NCI-H1105 treated with DMSO at 0.1 percent for 48 hours (cell line): Measurements from ENCODE around the gene COX7A2L.
A peak's percentile ranks its signal among the peaks of the same experiment; 100 is the strongest.
"Not testable (repeated sequence)": the region's sequence is repeated elsewhere in the genome, so short reads cannot be mapped to it uniquely, and the experiment has no call there.

Experiments
- DNase-seq: peaks from one replicate; lab custom pipeline; 2025; lab: John Stamatoyannopoulos, UW

The COX7A2L gene, protein sequence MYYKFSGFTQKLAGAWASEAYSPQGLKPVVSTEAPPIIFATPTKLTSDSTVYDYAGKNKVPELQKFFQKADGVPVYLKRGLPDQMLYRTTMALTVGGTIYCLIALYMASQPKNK

DNA sequence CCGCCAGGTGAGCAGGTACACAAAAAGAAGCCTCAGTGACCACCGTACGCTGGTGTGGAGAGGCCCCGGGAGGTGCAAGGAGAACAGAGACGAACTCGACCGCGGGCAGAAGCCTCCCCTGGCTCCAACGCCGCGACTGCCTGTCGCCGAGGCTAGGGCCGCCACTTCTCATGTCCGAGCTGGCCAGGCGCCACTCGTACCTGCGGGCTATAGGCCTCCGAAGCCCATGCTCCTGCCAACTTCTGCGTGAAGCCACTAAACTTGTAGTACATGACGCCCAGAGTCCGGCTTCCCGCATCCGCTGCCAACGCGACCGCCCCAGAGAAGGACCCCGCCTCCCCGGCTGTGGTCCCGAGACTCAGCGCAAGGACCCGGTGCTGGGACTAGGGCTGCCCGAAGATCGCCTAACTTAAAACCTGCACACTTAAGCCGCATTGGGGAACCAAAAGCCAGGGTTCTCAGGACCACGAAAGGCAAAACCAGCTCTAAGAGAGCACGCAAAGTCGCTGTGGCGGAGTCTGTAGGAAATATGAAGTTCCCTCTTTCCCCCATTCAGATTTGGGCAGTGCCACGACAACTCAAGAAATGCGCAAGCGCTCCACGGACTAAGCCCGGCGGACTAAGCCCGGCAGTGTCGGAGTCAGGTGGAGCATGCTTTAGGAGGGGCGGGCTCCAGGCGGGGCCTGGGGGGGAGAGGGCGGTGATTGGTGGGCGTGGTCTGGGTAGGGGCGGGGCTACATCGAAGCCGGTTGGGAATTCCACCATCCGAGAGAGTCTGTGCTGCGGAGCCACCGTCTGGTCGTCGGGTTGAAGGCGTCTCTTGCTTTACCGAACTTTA lies at the start of gene COX7A2L:
COX7A2L (minus strand) TSS at position 328 of the 838 bp plus-strand sequence; CDS start at position 272, 56 bp downstream.
- peak; percentile 93 for DNase-seq

DNA sequence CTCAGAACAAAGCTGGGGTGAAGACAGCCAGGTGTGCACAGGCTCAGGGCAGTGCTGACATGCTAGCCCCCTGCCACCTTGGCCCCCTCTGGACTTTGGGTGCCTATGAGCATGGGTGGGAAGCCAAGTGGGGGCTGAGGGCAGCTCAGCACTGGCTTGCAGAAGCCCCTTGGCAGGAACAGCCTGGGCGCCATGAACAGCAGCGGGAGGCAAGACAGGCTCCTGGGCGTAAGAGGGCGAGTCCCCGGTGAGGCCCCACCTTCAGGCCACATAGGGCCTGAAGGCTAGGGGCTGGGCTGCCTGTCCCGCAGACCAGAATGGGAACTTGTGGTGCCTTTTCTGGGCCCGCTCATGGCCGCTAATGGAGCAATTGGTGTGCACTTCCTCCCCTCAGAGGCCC lies 47.0 kb upstream of the COX7A2L start:
- DNase-seq: no peak

DNA sequence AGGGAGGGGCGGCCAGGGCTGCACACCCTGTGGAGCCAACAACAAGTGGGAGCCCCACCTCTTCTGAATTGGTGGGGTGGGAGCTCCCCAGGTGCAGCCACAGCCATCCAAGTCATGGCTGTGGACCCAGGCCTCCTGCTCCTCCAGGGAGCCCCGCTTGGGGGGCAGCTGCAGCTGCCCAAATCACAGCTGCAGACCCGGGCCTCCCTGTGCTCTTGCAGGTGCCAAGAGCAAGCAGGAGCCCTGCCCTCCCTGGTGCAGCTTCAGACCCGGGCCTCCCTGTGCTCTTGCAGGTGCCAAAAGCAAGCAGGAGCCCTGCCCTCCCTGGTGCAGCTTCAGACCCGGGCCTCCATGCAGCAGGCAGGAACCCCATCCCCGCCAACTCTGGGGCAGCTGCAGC lies 46.5 kb upstream of the COX7A2L start:
- no peak for DNase-seq

DNA sequence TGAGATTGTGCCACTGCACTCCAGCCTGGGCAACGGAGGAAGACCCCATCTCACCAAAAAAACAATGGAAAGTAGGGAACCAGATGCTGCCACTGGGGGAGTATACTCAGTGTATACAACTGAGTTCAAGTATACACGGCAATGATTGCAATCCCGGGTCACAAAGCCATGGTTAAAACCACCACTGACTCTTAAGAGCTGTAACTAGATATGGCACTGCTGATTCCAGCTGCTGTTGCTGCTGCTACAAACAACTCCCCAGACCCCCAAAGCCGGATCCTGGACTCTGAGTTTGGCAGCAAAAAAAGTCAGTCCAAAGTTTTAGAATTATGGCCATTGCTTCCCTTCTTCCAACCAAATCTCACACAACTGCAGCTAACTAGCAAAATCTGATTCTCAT lies 43.7 kb upstream of the COX7A2L start:
- DNase-seq: no peak

DNA sequence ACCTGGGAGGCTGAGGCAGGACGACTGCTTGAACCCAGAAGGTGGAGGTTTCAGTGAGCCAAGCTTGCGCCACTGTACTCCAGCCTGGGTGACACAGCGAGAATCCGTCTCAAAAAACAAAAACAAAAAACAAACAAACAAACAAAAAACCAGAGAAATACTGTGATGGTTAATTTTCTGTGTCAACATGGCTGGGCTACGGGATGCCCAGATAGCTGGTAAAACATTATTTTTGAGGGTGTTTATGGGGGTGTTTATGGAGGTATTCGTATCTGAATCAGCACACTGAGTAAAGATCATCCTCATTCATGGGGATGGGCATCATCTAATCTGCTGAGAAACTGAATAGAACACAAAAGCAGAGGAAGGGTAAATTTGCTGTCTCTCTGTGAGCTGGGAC lies 40.8 kb upstream of the COX7A2L start:
- DNase-seq: no peak

DNA sequence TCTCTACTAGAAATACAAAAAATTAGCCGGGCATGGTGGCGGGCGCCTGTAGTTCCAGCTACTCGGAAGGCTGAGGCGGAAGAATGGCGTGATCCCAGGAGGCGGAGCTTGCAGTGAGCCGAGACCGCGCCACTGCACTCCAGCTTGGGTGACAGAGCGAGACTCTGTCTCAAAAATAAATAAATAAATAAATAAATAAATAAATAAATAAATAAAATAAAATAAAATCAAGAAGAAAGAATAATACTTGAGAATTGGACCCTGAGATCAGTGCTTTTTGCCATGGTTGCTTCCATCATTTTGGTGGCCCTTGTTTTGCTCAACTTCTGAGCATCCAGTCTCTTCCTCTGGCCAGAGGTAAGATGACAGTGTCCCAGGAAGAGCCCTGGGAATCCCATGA lies 37.0 kb upstream of the COX7A2L start:
- not testable (repeated sequence) for DNase-seq

DNA sequence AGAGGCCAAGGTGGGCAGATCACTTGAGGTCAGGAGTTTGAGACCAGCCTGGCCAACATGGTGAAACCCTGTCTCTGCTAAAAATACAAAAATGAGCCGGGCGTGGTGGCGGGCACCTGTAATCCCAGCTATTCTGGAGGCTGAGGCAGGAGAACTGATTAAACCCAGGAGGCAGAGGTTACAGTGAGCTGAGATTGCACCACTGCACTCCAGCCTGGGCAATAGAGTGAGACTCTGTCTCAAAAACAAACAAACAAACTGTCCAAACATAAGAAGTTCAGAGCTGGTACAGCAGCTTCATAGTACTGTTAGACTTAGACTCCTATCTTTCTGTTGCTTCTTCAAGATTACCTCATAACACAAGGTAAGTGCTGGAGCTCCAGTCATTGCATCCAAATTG lies 32.3 kb upstream of the COX7A2L start:
- DNase-seq: not testable (repeated sequence)

DNA sequence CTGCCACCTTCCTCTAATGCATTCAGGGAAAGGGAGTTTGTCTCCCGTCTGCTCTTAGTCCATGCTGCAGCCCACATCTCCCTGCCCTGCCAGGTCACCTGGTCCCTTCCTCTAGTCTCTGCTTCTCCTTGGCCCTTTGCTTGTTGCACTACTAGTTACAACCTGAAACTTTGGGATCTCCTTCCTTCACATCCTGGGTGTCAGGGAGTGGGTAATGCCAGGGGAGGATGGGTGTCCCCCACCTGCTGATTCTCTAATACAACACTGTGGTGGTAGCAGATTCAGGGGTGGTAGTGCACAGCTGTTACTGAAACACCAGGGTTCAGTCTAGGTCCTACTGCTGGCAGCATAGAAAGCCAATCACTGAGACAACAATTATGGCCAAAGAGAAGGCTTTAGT lies 31.2 kb upstream of the COX7A2L start:
- no peak for DNase-seq

DNA sequence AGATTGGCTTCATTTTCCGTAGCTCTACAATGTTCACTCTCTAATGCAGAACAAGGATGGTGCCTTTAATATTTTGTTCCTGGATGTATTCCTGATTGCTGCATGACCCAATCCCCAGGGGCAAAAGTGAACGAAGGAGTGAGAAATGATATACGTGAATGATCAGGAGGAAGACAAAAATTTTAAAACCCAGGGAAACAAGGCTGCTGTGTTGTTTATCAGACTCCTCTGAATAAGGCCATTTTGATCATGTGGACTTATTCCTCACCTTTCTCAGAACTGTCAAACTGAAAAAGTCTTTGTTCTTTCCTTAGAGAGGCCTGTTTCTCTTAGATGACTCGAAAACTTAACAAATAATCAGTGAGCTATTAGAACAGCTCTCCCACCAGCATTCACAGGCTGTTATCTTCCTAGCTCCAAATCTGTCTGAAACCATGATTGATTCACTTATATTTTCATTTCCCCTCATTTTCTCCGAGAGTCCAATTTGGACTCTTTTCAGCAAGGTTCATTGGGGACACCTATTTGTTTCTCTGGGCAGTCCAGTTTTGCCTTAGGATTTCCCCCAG lies 29.5 kb upstream of the COX7A2L start:
- no peak for DNase-seq

DNA sequence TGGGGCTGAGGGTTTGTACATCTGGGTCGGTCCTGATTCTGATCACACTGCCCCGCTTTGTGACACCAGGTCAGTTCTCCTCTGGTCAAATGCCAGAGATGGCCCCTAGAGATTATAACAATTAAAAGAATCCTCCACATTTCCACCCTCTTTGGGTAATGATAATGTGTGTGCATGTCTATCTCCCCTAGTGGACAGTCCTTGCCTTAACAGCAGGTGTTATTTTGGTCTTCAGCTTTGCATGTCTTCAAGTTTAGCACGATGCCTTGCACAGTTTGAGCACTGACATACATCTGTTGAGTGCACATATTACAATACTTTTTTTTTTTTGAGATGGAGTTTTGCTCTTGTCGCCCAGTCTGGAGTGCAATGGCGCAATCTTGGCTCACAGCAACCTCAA lies 25.7 kb upstream of the COX7A2L start:
- DNase-seq: no peak

DNA sequence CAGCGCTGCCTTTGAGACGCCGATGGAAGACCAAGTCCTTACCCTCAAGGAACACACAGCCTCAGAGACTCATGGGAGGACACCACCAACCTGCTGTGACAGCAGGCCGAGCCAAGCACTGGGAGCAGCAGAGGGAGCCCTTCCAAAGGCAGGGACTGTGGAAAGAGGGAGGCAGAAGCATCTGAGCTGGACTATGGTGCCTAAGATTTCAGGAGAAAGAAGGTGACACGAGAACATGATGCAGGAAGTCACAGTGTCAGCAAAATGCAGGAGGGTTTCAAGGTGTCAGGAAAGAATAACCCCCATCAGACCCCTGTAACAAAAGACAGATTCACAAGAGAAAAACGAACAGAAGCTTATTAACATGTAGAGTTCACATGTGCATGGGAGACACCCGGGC lies 24.2 kb upstream of the COX7A2L start:
- DNase-seq: no peak

DNA sequence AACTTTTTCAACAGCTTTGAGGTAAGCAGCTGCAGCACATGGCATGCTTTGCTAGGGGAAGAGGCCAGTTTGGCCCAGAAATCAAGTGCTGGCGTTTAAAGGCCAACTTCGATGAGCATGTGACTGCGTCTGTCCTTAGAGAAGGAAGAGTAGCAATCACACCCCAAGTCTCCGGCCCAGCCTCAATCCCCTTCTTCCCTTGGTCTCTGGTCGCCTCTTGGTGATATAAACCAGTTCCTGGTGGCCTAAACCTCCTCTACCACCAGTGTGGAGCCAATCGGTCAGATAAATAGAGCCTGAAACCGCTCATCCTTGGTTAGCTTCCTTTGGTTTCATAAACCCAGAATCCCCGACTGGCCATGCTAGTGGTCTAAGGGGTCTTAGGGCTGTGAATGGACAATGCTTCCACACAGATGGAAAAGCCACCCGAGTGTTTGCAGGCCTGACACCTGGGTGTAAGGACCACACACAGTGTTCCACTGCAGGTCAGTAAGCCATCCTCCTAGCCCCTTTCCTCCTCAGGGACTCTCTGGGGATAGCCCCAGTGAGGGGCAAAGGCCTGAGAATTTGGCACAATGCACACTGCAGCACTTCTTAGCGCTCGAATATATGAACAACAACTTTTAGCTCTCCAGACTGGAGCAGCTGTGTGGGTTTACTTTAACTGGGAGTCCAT lies 23.0 kb upstream of the COX7A2L start:
- no peak for DNase-seq

DNA sequence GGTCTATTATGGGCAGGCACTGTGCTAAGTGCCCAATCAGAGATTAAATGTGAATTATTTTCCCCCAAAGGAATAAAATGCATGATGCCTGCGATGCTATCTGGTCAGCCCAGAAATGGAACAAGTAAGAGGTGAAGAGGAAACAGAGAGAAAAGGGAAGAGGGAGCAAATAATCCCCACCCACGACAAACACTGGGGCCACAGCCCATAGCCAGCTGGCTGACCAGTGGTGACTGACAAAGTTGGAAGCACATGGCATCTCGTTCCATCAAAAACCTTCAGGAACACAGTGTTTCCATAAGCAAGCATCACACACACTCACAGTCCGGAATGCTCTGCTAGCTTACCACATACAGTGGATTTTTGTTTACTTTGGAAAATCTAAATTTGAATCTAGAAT lies 21.1 kb upstream of the COX7A2L start:
- no peak for DNase-seq

DNA sequence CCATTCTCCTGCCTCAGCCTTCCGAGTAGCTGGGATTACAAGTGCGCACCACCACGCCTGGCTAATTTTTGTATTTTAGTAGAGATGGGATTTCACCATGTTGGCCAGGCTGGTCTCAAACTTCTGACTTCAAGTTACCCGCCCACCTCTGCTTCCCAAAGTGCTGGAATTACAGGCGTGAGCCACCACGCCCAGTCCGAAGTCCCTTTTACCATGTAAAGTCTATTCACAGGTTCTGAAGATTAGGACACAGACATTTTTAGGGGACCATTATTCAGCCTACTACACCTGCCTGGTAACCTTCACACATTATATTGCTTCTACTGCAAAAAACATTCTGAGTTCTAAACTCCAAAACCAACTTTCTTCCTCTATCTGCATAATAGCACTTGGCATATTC lies 19.0 kb upstream of the COX7A2L start:
- not testable (repeated sequence) for DNase-seq

DNA sequence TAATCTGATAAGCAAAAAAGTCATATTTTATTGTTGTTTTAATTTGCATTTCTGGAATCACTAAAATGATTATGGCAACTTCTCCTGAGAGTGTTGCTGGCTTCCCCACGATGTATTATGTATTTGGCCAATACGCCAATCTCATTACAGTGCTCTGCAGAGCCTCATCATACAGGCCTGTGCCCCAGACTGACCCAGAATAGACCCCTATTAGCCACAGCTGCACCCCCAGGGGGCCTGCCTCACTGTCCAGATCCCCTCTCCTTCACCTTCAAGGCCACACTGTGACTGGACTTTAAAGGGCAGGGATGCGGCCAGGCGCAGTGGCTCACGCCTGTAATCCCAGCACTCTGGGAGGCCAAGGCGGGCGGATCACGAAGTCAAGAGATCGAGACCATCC lies 17.4 kb upstream of the COX7A2L start:
- DNase-seq: no peak

DNA sequence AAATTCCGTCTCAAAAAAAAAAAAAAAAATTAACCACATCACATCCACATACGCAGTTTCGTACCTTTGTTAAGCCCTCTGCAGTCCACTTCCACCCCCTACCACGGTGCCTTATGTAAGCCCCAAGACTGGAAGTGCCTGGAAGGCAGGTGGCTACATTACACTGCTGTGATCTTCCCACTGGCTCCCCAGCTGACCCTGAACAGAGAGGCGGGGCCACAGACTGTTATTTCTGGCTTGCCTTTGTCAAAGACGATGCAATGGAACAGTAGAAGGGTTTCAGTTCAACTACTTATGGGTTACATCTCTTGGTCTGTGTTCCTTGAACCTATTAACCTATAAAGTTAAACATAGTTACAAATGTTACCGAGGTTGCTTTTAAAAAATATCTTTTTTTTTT lies 15.7 kb upstream of the COX7A2L start:
- DNase-seq: no peak

DNA sequence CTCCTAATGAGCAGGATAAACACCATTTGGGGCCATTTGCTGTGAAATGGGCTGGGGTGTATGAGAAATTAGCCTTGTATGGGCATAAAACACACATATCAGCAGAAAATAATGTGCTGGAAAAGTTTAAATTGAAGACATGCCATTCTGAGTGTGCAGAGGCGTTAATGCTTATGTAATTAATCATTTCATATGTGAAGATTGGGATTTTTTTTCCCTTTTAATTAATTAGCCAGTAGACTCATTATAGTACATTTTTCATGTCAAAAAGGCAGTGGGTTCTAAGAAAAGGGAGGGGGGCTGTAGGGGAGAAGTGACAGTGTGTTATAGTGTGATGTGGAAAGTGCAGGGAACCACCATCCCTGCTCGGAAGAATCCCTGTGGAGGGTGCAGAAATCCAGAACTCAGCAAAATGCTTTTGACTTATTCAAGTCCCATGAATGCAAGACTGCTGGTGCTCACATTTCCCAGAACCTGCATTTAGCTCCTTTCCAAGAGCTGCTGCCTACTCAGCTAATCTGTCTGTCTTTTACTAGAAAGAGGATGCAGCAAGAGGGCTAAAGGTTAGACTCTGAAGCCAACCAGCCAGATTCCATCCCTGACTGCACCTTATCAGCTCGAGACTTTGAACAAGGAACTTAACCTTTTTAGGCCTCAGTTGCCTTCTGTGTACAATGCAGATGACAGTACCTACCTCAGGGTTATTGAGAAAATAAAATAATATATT lies 11.6 kb upstream of the COX7A2L start:
- peak; percentile 13 for DNase-seq

DNA sequence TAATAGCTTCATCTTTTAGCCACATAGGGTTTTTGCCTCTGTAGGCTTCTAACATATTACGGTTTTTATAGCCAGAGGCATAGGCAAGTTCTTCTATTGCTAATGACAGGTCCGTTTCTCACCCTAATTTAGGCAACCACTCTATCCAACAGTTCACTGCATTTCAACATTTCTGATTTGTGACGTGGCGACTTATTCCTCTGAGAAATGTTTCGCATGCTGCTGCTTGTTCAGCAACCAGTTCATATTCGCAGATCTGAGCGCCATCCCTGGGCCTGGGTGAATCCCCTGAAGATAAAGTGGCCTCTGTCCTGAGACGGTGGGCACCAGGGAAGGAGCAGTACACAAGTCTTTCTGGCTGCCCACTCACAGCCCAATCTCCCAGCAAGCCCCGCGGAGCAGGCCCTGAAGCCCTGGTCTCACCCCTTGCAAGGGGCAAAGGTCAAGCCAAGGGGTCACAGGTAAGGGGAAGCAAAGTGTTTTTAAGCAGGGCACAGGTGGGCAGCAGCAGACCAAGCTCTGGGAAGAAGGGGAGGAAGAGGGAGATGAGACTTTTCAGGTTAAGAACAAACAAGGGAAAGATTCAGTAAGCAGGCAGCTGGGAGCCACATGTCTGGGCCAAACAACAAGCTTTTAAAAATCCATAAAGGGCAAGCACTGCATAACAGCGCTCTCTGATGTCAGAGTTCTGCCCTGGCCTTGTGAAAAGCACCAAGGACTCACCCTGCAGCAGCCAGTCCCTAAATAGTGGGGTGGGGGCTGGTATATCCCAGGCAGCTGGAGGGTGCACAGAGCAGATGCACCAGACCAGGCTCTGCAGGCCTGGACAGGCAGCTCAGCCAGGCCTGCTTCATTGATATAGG lies 10.8 kb upstream of the COX7A2L start:
- peak; percentile 84 for DNase-seq

DNA sequence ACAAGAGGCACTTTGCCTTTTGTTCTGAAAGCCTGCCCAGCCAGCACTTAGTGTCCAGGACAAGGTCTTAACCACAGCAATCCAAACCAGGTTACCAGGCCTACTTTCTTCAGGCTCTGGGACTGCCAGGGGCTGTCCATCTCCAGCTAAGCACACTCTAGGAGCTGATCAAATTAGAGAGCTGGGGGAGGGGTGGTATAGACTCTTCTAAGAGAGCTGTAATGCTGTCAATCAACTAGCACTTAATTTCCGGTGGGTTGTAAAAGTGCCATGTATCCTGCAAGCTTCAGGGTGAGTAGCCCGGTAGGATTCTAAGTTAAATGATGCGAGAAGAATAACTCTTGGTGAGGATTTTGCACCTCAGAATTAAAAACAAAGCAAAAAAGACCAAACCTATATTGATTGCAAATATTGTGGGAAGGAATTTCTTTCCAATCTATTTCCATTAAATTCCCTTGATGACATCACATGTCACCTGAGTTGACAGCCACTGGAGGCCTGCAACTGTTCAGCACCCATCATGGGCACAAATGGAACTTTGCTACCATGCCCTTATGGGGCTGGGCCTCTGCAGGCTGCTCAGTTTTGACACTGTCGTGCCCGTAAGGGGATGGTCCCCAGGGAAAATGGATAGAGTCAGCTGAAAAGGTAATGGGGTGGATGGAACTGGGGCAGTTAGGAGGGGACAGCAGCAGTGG lies 8.7 kb upstream of the COX7A2L start:
- DNase-seq: no peak

DNA sequence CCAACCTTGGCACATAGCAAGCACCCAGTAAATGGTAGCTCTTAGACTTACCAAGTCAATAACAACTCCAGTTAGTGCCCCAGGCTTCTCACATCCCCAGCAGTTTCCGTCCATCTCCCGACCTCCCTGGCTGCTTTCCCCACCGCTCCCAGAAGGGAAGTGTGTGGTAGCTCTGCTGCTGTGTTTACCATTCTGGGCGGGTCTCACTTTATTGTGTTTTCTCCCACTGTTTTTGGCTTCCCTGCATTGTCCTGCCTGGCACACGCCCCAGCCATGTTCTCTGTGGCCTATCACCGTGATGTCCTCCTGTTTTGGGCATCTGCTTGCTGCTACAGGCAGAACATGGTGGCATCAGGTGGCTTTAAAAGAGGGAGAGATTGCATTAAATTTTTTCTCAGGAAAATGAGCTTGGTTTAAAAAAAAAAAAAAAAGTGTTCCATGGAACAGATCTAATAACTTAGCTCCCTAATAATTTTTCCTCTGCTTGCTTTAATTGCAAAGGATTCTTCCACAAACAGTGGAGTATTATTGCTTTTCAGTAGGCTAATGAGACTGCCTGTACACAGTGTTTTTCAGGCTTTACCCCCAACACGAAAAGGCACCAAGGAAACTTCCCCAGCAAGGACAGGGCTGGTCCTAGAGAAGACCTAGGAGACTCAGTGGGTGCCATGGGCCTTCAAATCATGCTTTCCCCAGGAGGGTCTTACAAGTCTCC lies 8.0 kb upstream of the COX7A2L start:
- DNase-seq: no peak
